ENCODE results near the gene RSBN1. TPM values are rescaled to one million over a fixed set of nuclear protein-coding genes. Genes with fewer than 3 reads are reported as not detected.
"Not testable (repeated sequence)": the region's sequence is repeated elsewhere in the genome, so short reads cannot be mapped to it uniquely, and the experiment has no call there.

RSBN1 gene
- total and polyA plus RNA-seq, 8 donors = 15.6 to 26.8 (median 23.8) TPM

GRCh38 chr1:113855630-113856400 is 43.5 kb upstream of the RSBN1 start:
- DNase-seq (no peak), ATAC-seq (no peak)
- intact Hi-C loops (cut with DNase I) = no loop called here
- H3K36me3 ChIP-seq = no peaks in the 10 kb centered on the region
- no peaks in the 10 kb centered on the region for H3K9me3 ChIP-seq
- no peaks in the 10 kb centered on the region for H3K27me3 ChIP-seq
- no peak overlapping the region for H3K4me3 ChIP-seq
- peaks cover 0 to 39% of the 10 kb centered on the region in 2 donors for H3K4me1 ChIP-seq
- H3K27ac ChIP-seq = no peak overlapping the region
- no peak for TF ChIP-seq CTCF (IDR thresholded peaks at IDR 0.05)

GRCh38 chr1:113854234-113854633 is 42.0 kb upstream of the RSBN1 start:
- H3K27ac ChIP-seq = no peak overlapping the region
- H3K27me3 ChIP-seq = no peaks in the 10 kb centered on the region
- no peaks in the 10 kb centered on the region for H3K36me3 ChIP-seq
- no peak overlapping the region for H3K4me3 ChIP-seq
- intact Hi-C loops (cut with DNase I) = no loop called here
- ATAC-seq = no peak
- peaks cover 0 to 30% of the 10 kb centered on the region in 2 donors for H3K4me1 ChIP-seq
- TF ChIP-seq CTCF (IDR thresholded peaks at IDR 0.05) = no peak
- no peaks in the 10 kb centered on the region for H3K9me3 ChIP-seq
- DNase-seq = no peak

GRCh38 chr1:113852694-113853093 is 40.4 kb upstream of the RSBN1 start:
- H3K27me3 ChIP-seq; H3K27ac ChIP-seq; H3K9me3 ChIP-seq; intact Hi-C loops (cut with DNase I); ATAC-seq; H3K36me3 ChIP-seq; DNase-seq; H3K4me3 ChIP-seq: not testable (repeated sequence)
- peaks cover 0 to 22% of the 10 kb centered on the region in 2 donors for H3K4me1 ChIP-seq

GRCh38 chr1:113850127-113850796 is 38.0 kb upstream of the RSBN1 start:
- no peak for ATAC-seq
- H3K9me3 ChIP-seq = no peaks in the 10 kb centered on the region
- no peak for TF ChIP-seq CTCF (IDR thresholded peaks at IDR 0.05)
- intact Hi-C loops (cut with DNase I) = no loop called here
- DNase-seq = no peak
- no peaks in the 10 kb centered on the region for H3K36me3 ChIP-seq
- H3K27ac ChIP-seq = peak overlapping the region in 1 of 2 donors; percentile 1
- no peak overlapping the region for H3K4me3 ChIP-seq
- H3K27me3 ChIP-seq = no peaks in the 10 kb centered on the region
- peaks cover 0 to 9% of the 10 kb centered on the region in 2 donors for H3K4me1 ChIP-seq

- intact Hi-C loops (cut with DNase I) = loop anchor here in 1 of 2 donors (5.0 kb wide), 1 partner anchor 53 kb away; the partner anchor contains the start of gene AP4B1
- Histone ChIP-seq H3K9me3 (no peaks in the 10 kb centered on the region), H3K4me3 (no peak overlapping the region), H3K4me1 (peaks cover 0 to 9% of the 10 kb centered on the region in 2 donors), H3K27ac (no peak overlapping the region), H3K36me3 (no peaks in the 10 kb centered on the region), H3K27me3 (no peaks in the 10 kb centered on the region)
- TF ChIP-seq CTCF (IDR thresholded peaks at IDR 0.05) = no peak
- ATAC-seq (no peak), DNase-seq (no peak)
Measured at GRCh38 chr1:113849072-113849471, 36.8 kb upstream of the RSBN1 start.

Data from left lung (tissue), 10 donors.